Ovary (tissue), 9 donors: ENCODE data around the gene PMEPA1. TPM values are rescaled to one million over a fixed set of nuclear protein-coding genes. Genes with fewer than 3 reads are reported as not detected.

Experiments used
- DNase-seq, 5 donors: peaks; one replicate each; pipeline ENCODE4 v3.0.0-alpha.2; 2019 to 2020
- H3K27ac ChIP-seq, 2 donors: fragments of 200-600 bp; one replicate each; pipeline versions ENCODE4 v1.5.1 to v1.8.0; 2019 to 2022
- H3K27me3 ChIP-seq: fragments of 200-600 bp; one replicate; pipeline ENCODE4 v1.8.0; 2022
- H3K36me3 ChIP-seq: fragments of 200-600 bp; sonication (generic); one replicate; pipeline ENCODE4 v1.5.1; 2019
- H3K4me1 ChIP-seq: one replicate; pipeline ENCODE4 v1.8.1; 2013; ENCODE audit warnings: mild to moderate bottlenecking, moderate library complexity; ENCODE audit not compliant: insufficient read depth
- H3K4me3 ChIP-seq: fragments of 200-600 bp; sonication (generic); one replicate; pipeline ENCODE4 v1.5.1; 2017
- H3K9me3 ChIP-seq, 2 donors: fragments of 200-600 bp in 1 of 2; sonication (generic) in 1 of 2; one replicate each; pipeline versions ENCODE4 v1.5.1 to v1.8.1; 2013 to 2019; ENCODE audit warnings: mild to moderate bottlenecking in 1 of 2, moderate library complexity in 1 of 2
- EP300 ChIP-seq: sonication (generic); formaldehyde crosslinking; IDR thresholded peaks from one replicate; pipeline ENCODE4 v1.6.1; 2017; ENCODE audit warnings: antibody characterized with exemption
- POLR2A ChIP-seq: fragments of 450-650 bp; IDR thresholded peaks from one replicate; pipeline ENCODE4 v1.6.1; 2017; ENCODE audit warnings: antibody characterized with exemption, mild to moderate bottlenecking, moderate library complexity
- WGBS, 3 donors: extraction: QIAGEN DNeasy Blood & Tissue Kit in 1 of 3; methylation state at CpG; one replicate each; pipeline versions ENCODE4 v1.1.5 to v1.1.7; 2013 to 2017; 5-methylcytosine and 5-hydroxymethylcytosine counted together
- intact Hi-C, 4 donors: fragments of 100-400 bp; cut with DNase I; formaldehyde crosslinking; loops; one replicate each; pipeline versions ENCODE4 v1.11.0 to v1.15.1; 2022 to 2023
- polyA plus RNA-seq, 2 donors: library from polyadenylated mRNA; stranded (reverse); fragments of 200-250 nt in 1 of 2; fragments of 350-450 nt in 1 of 2; fragmentation: Illumina TruSeq in 1 of 2; extraction: RNeasy Lipid Tissue Mini Kit (QIAGEN cat#74804) in 1 of 2; gene quantifications; one replicate each; pipeline ENCODE4 v1.2.3, GENCODE V29; 2013 to 2014
- total RNA-seq, 7 donors: library from RNA; depleted of rRNA in 2 of 7; stranded (reverse); fragments of >200 nt in 2 of 7; fragmentation: NEBNext Ultra II Directional in 3 of 7; extraction: Animal tissue kit (Norgen Biotek cat#: 25700) in 3 of 7; gene quantifications; one replicate each; pipeline versions ENCODE4 v1.1.0 to v1.2.4, GENCODE V29; 2016 to 2023
- TF ChIP-seq, protein P1 (sequence below), 3 donors: fragments of 450-650 bp in 2 of 3; fragments of 200-600 bp in 1 of 3; IDR thresholded peaks; one replicate each; pipeline versions ENCODE4 v1.5.1 to v1.8.0; 2016 to 2022; ENCODE audit warnings: antibody characterized with exemption in 3 of 3, mild to moderate bottlenecking in 1 of 3
- donor health status: DM: no; HTN: no; CAD: no; lungs with moderate emphysema.
- donor health status: DM: no; HTN: no; CAD: no.
- donor health status: Bipolar disorder and iron deficiency.
- donor health status: DM: yes; HTN: yes; CAD: no.
- donor health status: DM: no; HTN: no; CAD: no.
- donor health status: DM: yes; HTN: yes; CAD: no.

PMEPA1 gene
- total and polyA plus RNA-seq, 9 donors, result 2.7 to 73.4 (median 17.6) TPM

DNA sequence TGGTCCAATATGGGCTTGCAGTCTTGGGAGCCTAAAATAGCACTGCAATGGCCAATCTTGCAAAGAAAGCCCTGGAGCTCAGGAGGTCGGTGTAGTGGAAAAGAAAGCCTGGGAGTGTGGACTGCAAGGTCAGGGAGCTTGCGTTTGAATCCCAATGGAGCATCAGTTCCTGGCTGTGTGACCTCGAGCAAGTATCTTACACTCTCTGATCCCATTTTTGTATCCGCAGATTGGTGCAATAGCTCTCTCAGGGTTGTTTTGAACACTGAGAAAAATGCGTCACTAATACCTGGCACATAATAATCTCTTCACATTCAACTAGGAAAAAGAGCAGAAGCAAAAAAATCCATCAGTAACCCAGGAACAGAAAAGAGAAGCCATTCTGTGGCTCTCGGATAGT is 7.3 kb downstream of the PMEPA1 start:
- intact Hi-C loops, result no loop called here
- peaks cover 8% of the 10 kb centered on the region for H3K4me1 ChIP-seq
- H3K9me3 ChIP-seq, result no peaks in the 10 kb centered on the region
- H3K36me3 ChIP-seq, result no peaks in the 10 kb centered on the region
- WGBS, 3 donors, result 77 to 81% (median 77%) methylated on average over 6 of the region's 6 CpGs
- TF ChIP-seq EP300, result no peak
- TF ChIP-seq POLR2A, result no peak
- TF ChIP-seq, protein P1, sequence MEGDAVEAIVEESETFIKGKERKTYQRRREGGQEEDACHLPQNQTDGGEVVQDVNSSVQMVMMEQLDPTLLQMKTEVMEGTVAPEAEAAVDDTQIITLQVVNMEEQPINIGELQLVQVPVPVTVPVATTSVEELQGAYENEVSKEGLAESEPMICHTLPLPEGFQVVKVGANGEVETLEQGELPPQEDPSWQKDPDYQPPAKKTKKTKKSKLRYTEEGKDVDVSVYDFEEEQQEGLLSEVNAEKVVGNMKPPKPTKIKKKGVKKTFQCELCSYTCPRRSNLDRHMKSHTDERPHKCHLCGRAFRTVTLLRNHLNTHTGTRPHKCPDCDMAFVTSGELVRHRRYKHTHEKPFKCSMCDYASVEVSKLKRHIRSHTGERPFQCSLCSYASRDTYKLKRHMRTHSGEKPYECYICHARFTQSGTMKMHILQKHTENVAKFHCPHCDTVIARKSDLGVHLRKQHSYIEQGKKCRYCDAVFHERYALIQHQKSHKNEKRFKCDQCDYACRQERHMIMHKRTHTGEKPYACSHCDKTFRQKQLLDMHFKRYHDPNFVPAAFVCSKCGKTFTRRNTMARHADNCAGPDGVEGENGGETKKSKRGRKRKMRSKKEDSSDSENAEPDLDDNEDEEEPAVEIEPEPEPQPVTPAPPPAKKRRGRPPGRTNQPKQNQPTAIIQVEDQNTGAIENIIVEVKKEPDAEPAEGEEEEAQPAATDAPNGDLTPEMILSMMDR (IDR thresholded peaks at IDR 0.05), result no peak
- no peak overlapping the region for H3K27ac ChIP-seq
- no peak for DNase-seq
- H3K4me3 ChIP-seq, result no peak overlapping the region
- no peaks in the 10 kb centered on the region for H3K27me3 ChIP-seq

DNA sequence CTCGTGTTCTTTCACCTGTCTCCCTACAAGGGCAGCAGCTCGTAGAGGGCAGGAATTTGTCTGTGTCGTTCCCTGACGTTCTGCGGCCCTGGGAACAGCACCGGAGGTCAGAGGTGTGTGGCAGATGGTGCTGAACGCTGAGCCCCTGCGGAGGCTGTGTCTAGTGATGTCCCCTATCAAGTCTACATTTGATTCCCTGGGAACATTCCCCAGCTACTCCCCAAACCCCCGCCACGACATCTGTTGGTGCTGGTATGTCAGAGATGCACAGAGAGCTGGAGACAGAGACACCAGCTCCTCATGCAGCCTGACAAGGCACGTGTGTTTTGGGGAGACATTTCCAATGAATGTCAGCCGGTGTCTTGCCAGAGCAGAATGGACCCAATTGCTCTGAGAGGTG is 7.7 kb downstream of the PMEPA1 start:
- TF ChIP-seq POLR2A, result no peak
- no peak for TF ChIP-seq EP300
- TF ChIP-seq, protein P1 (IDR thresholded peaks at IDR 0.05), result no peak
- H3K36me3 ChIP-seq, result no peaks in the 10 kb centered on the region
- no peak for DNase-seq
- no peaks in the 10 kb centered on the region for H3K27me3 ChIP-seq
- H3K4me3 ChIP-seq, result no peak overlapping the region
- H3K27ac ChIP-seq, result no peak overlapping the region
- 77 to 79% (median 79%) methylated on average over 12 of the region's 12 CpGs for WGBS, 3 donors
- peaks cover 8% of the 10 kb centered on the region for H3K4me1 ChIP-seq
- intact Hi-C loops, result no loop called here
- H3K9me3 ChIP-seq, result no peaks in the 10 kb centered on the region

DNA sequence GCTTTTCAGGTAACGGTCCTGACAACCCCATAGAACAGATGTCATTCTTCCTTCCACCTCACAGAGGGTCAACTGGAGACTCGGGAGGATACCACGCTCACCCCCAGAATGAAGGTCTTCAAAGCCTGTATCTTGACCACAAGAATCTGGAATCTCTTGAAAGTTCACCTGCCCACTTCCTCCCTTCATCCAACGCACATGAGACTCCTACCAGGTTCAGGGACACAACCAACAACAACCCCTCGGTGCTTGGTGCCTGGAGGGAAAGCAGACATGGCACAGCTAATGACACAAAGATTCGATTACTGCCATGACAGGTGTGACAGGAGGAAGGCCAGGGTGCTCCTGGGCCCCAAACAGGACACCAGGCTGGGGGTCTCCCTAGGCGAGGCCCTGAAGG is 8.2 kb downstream of the PMEPA1 start:
- H3K27ac ChIP-seq, result no peak overlapping the region
- intact Hi-C loops, result no loop called here
- no peaks in the 10 kb centered on the region for H3K27me3 ChIP-seq
- H3K9me3 ChIP-seq, result no peaks in the 10 kb centered on the region
- peaks cover 6% of the 10 kb centered on the region for H3K4me1 ChIP-seq
- no peak for DNase-seq
- H3K4me3 ChIP-seq, result no peak overlapping the region
- no peaks in the 10 kb centered on the region for H3K36me3 ChIP-seq
- WGBS, 3 donors, result 83 to 86% (median 84%) methylated on average over 7 of the region's 7 CpGs
- TF ChIP-seq EP300, result no peak
- TF ChIP-seq, protein P1 (IDR thresholded peaks at IDR 0.05), result no peak
- TF ChIP-seq POLR2A, result no peak

DNA sequence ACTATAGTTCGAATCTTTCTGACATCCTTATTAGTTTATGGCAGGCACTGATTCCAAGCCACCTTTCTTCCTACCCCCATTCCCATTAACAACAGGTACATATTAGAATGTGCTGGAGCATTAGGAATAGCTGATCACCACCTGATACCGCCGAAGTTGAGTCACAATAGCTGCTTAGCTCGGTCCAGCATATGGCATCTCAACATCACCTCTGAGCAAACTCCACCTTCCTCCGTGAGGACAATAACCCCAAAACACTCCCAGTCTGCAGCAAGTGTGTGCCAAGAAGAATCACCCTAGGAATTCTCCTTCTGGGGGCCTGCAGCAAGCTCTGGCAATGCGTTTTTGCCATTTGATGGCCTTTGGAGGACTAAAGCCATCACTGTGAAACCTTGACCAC is 8.7 kb downstream of the PMEPA1 start:
- Histone ChIP-seq H3K9me3 (no peaks in the 10 kb centered on the region), H3K4me3 (no peak overlapping the region), H3K4me1 (peaks cover 3% of the 10 kb centered on the region), H3K27me3 (no peaks in the 10 kb centered on the region), H3K36me3 (no peaks in the 10 kb centered on the region), H3K27ac (no peak overlapping the region)
- TF ChIP-seq, protein P1 (IDR thresholded peaks at IDR 0.05), result no peak
- no peak for TF ChIP-seq EP300
- no peak for TF ChIP-seq POLR2A
- no peak for DNase-seq
- intact Hi-C loops, result no loop called here
- 76 to 81% (median 79%) methylated on average over 6 of the region's 6 CpGs for WGBS, 3 donors

DNA sequence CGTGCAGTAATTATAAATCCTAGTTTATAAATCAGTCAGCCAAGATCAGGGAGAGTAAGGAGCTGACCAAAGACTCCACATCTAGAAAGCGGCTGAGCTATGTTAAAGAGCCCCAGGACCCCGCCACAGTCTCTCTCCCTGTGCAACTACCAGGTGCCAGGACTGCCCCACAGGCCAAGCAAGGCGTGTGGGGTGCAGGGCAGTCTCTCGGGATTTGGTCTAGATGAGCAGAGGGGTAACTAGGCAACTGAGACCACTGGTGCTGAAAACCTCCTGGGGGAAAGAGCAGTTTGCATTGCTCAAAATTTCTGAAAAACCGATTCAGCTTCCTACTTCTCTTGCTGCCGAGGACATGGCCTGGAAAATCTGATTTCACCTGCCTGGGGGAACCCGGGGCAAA is 10.4 kb downstream of the PMEPA1 start:
- no peak for TF ChIP-seq POLR2A
- TF ChIP-seq EP300, result no peak
- TF ChIP-seq, protein P1 (IDR thresholded peaks at IDR 0.05), result no peak
- no peak for DNase-seq
- no peaks in the 10 kb centered on the region for H3K9me3 ChIP-seq
- peaks cover 2% of the 10 kb centered on the region for H3K4me1 ChIP-seq
- intact Hi-C loops, result no loop called here
- H3K4me3 ChIP-seq, result no peak overlapping the region
- no peaks in the 10 kb centered on the region for H3K27me3 ChIP-seq
- H3K36me3 ChIP-seq, result no peaks in the 10 kb centered on the region
- WGBS, 3 donors, result 83 to 86% (median 84%) methylated on average over 8 of the region's 8 CpGs
- no peak overlapping the region for H3K27ac ChIP-seq
